GM04504 (cell line): ENCODE data around the gene TNFRSF1A.

Source experiments
- DNase-seq: peaks from one replicate; pipeline ENCODE4 v3.0.0-alpha.2; 2012; ENCODE audit warnings: low read depth

The TNFRSF1A gene

GRCh38 chr12:6336889-6337853 is 4.7 kb downstream of the TNFRSF1A start:
- DNase-seq = no peak

- DNase-seq = peak; percentile 99
These were observed 5.6 kb downstream of the TNFRSF1A start for GRCh38 chr12:6336079-6336888.

GRCh38 chr12:6335451-6336078 is 6.3 kb downstream of the TNFRSF1A start:
- peak; percentile 77 for DNase-seq

GRCh38 chr12:6334940-6335450 is 6.9 kb downstream of the TNFRSF1A start:
- DNase-seq = no peak

- DNase-seq = no peak
These were observed 7.5 kb downstream of the TNFRSF1A start for GRCh38 chr12:6334359-6334758.

DNA sequence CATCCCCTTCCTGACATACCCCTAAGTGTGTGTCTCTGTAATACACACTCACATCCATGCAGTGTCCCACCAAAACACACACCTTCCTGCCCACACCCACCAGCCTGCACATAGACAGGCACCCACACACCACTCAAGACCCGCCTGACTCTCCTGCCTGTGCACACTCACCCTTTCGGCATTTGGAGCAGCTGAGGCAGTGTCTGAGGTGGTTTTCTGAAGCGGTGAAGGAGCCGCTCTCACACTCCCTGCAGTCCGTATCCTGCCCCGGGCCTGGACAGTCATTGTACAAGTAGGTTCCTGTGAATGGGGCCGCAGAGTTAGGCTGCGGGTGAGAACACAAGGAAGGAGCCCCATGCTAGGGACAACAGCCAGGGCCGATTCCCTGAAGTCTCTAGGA is 8.3 kb downstream of the TNFRSF1A start:
- DNase-seq = no peak

- DNase-seq = no peak
These were observed 8.8 kb downstream of the TNFRSF1A start for GRCh38 chr12:6333029-6333428.

- DNase-seq = no peak
These were observed 9.4 kb downstream of the TNFRSF1A start for GRCh38 chr12:6332459-6332858.

- no peak for DNase-seq
These were observed 10.7 kb downstream of the TNFRSF1A start for GRCh38 chr12:6330999-6331714.

- no peak for DNase-seq
These were observed 11.7 kb downstream of the TNFRSF1A start for GRCh38 chr12:6330192-6330591.

- no peak for DNase-seq
These were observed 12.2 kb downstream of the TNFRSF1A start for GRCh38 chr12:6329703-6330064.

DNA sequence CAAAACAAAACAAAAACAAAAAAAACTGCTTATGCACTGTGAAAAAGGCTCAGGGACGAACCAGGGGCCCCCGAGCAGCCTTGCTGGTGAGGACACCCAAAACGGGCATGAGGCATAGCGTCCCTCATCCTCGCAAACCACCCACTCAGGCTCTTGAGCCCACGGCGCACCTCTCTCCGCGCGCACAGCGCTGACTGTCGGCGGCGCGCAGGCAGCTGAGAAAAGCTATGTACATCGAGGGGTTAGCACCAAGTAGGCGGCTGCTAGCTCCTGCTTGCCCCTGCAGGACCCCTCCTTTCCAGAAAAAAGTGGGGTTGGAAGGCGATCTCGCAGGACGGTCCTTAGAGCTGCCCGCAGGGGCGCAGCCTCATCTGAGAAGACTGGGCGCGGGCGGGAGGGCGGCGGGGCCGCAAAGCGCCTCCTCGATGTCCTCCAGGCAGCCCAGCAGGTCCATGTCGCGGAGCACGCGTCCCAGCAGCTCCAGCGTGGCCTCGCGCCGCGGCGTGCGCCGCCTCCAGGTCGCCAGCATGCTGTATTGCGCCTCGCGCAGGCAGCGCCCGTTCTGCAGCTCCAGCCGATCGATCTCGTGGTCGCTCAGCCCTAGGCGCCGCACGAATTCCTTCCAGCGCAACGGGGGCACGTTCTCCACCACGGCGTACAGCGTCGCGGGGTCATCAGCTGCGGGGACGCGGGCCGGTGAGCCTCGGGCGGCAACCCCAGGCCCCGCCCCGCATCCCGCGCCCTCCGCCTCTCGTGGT is 12.8 kb downstream of the TNFRSF1A start:
- DNase-seq = no peak

GRCh38 chr12:6328045-6328779 is 13.7 kb downstream of the TNFRSF1A start:
- DNase-seq = no peak

DNA sequence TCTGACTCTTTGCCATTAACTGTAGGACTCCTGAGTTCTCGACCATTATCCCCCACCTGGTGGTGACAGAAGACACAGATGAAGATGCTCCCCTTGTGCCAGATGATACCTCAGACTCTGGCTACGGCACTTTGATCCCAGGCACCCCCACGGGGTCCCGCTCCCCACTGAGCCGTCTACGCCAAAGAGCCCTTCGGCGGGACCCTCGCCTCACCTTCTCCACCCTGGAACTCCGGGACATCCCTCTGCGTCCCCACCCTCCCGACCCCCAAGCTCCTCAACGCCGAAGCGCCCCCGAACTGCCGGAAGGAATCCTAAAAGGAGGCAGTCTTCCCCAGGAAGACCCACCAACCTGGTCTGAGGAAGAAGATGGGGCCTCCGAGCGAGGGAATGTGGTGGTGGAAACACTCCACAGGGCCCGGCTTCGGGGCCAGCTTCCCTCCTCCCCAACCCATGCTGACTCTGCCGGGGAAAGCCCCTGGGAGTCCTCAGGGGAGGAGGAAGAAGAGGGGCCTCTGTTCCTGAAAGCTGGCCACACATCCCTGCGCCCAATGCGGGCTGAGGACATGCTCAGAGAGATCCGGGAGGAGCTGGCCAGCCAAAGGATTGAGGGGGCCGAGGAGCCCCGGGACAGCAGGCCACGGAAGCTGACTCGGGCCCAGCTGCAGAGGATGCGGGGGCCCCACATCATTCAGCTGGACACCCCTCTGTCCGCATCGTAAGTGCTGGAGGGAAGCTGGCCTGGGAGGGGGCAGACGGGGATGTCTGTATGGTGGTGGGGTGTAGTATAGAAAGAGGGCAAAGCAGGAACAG is 14.4 kb downstream of the TNFRSF1A start:
- no peak for DNase-seq

DNA sequence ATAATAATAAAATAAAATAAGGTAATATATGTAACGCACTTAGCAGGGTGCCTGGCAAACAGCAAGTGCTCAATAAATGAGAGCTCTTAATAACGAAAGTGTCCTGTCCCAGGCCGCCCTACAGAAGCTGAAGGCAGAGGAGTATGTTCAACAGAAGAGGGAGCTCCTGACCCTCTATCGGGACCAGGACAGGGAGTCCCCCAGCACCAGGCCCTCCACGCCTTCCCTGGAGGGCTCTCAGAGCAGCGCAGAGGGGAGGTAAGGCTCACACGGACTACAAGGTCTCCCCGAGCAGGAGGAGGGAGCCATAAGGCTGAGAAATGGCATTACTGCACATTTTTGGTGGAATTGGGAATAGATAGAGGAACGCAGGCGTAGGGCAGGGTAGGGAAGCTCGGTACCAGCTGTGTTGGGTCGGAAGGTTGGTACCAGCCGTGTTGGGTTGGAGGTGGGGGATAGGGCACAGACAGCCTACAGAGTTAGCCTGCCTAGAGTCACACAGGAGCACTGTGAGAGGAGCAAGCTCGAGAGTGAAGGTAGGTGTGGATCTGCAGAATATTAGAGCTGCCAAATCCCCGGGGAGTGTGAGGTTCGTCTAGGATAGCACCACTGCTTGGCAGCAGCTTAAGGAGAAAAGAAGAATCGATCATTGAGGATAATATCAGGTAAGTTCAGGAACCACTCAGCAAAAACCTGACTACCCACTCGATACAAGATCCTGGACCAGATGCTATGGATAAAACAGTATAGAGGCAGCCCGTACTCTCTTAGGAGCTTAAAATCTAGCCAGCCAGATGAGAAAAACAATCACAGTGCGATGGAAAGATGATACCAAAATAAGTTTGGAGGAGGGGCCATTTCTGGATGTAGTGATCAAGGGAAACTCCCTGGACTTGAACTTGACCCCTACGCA is 15.3 kb downstream of the TNFRSF1A start:
- DNase-seq = no peak

DNA sequence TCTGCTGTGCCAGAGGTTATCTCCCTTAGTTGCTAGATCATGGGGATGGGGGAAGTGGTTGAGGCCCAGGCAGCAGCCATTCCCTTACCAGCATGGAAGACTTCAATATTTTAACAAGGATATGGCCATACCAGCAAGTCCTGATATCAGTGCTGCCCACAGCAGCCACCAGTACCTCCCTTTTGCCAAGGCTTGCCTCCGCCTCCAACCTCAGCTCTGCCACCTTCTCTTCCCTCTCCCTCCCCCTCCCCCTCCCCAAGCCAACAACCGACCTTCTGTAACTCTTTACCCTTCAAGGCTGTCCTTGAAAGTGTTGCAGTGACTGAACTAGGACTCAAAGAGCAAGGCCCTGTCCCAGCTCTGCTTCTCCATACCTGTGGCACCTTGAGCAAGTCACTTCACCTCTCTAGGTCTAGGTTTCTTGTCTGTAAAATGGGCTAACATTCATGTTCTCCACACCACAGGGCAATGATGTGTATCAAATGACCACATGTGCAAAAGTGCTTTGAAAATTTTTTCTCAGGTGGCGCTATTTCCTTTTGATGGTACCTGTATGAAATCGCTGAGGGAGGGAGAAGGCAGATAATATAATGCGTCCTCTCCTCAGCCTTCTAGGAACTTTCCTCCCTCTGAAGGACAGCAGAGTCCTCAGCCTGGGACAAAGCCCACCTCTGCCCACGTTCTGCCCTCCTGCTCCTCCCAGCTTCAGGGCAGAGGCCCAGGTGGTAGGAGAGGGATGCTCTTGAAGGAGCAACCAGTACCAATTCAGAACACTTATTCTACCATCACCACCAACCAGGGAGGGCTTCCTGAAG is 16.7 kb downstream of the TNFRSF1A start:
- DNase-seq = no peak

DNA sequence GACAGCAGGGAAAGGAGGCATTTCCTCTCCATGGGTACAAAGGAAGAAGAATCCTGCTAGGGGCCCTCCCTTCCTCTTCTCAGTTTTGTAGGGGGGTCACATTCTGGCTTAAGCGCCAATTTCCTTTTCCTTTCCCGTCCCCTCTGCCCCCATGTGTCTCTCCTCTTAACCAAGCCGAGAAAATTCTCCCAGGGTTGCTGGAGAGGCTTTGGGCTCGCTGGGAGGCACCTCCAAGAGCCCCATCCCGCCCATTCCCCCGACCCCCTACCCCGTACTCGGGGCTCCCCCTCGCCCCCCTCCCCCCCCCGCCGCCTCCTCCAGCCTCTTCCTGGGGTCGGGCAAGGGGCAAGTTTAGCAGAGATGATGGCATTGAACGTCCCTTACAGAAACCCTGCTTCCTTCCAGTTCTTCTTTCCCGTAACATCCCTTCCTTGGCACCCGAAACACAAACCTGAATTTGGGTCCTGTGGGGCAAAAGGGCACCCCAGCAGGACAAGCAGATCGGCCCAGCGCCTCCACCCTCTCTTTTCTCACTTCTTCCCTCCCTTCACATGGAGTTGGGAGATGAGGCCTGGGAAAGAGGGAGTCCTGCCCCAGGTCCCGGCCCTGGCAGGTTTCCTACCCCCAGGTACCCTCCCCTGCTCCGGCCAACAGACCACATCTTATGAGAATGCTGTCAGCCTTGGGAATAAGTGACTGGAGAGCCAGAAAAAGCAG is 17.7 kb downstream of the TNFRSF1A start:
- no peak for DNase-seq
